Measurements from ENCODE around the gene NDUFA5.

Gene NDUFA5

DNA sequence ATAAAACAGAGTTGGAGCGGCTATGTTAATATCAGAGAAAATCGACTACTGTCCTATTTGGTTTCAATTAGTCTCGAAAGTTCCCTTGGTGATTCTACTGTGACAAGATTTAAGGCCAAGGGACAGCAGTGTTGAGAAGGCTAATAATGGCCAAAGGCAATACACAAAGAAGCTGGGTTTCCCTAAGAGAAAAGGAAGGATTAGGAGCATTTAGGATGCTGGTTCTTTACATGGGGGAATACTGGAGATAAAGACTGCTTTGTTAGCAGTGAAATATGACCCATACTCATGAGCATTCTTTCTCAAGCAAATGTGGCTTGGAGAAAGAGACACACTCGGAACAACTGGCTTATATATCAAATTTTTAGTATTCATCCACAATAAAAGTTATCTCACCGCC is 55.4 kb downstream of the NDUFA5 start:
- DNase-seq (ENCODE audit: low spot score): no peak

GRCh38 chr7:123500878-123501489 is 56.6 kb downstream of the NDUFA5 start:
- no peak for DNase-seq (ENCODE audit: low spot score)

DNA sequence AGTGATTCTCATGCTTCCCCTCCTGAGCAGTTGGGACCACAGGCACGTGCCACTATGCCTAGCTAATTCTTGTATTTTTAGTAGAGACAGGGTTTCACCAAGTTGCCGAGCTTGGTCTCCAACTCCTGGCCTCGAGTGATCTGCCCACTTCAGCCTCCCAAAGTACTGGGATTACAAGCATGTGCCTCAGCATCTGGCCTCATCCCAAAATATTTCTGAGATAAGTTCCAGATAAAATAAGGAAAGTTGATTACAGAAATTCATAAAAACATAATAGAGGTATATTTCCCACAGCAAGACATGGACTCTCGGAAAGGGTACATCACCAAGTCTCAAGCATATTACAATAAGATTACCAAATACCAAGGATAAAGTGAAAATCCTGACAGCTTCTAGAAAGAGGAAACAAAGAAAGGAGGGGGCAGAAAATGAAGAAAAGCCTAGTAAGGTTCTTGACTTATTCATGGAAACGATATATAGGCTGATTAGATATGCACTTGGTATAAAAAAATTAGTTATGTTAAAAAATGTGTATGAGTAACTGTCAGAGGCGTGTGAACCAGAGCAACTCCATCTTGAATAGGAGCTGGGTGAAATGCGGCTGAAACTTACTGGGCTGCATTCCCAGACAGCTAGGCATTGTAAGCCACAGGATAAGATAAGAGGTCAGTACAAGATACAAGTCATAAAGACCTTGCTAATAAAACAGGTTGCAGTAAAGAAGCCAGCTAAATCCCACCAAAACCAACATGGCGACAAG is 58.2 kb downstream of the NDUFA5 start:
- no peak for DNase-seq (ENCODE audit: low spot score)

DNA sequence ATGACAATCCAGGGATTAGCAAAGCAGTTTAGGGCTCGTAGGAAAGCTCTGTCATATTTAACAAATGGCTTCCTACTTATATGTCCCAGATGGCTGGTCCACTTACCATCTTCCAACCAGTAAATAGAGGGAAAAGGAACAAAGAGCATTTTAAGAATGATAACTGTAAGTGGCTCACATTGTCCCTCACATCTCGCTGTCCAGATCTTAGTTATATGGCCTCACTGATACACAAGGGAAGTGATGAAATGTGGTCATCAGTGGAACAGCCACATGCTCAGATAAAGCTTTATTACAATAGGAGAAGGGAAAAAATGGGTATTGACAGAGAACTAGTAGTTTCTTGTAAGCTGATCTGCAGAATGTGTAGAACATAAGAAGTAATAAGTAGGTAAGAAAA is 59.0 kb downstream of the NDUFA5 start:
- DNase-seq (ENCODE audit: low spot score): no peak

DNA sequence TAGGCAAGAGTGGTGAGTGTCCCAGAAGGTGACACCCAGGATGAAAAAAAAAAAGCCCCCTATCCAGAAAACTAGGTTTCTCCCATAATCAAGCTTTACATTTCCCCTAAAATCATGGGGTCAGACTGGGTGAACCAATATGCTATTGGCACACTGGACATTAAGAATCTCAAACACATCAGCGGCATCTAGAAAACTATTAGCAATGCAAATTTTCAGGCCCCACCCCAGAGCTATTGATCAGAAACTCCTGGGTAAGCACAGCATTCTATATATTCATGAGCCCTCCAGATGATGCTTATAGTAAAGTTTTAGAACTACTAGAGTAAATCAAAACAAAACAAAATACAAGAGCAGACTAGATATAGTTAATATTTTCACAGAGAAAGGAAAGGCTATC is 59.6 kb downstream of the NDUFA5 start:
- DNase-seq (ENCODE audit: low spot score): no peak

GRCh38 chr7:123494193-123494796 is 63.3 kb downstream of the NDUFA5 start:
- peak; percentile 44 for DNase-seq (ENCODE audit: low spot score)

DNA sequence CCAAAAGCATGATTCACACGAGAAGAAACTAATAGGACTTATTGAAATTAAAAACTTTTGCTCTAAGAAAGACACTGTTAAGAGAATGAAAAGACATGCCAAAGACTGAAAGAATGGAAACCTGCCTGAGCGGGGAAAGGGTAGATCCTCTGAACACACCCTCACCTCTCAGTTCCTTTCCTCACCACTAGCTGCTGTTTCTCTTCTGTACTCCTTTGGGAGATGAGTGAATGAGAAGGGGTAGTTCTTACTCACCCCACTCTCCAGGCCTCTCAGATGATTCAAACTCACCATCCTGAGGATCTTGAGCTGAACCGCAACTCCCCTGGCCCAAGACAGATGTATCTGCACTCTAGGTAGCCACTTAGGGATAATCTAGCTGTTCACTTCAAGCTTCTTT is 65.1 kb downstream of the NDUFA5 start:
- DNase-seq (ENCODE audit: low spot score): peak; percentile 12

All from kidney tubule cell (primary cell).